ENCODE data around the gene TSEN15. TPM values are rescaled to one million over a fixed set of nuclear protein-coding genes. Genes with fewer than 3 reads are reported as not detected.

Gene TSEN15
- 29.4 TPM for total RNA-seq
- long read RNA-seq, transcript TSEN15-208 (4 exons, 2,219 nt) = minor isoform, 13 of 58 reads
- long read RNA-seq, transcript TSEN15-203 (4 exons, 1,844 nt) = minor isoform, 6 of 58 reads
- long read RNA-seq, transcript TSEN15-216 (5 exons, 1,986 nt) = major isoform, 35 of 58 reads
- long read RNA-seq, partial matches to known transcripts = 0 of 58 reads
- long read RNA-seq, other reads (novel, unspliced or antisense) = 1 of 58 reads

- Histone ChIP-seq H3K9me3 (replicated peaks) (no peaks in the 10 kb centered on the region), H3K27ac (replicated peaks) (peak within 1 kb of the TSS; percentile 94), H3K4me3 (peak within 1 kb of the TSS; percentile 91), H3K4me1 (peaks cover 39% of the 10 kb centered on the region), H3K27me3 (ENCODE audit: low read depth) (no peaks in the 10 kb centered on the region), H3K36me3 (peaks cover 16% of the 10 kb centered on the region)
- intact Hi-C loops (cut with micrococcal nuclease) = no loop called here
- DNase-seq = peak; percentile 81
- no peak for TF ChIP-seq CTCF (IDR thresholded peaks at IDR 0.05; ENCODE audit: borderline replicate concordance)
Observed at GRCh38 chr1:184051485-184052193, at the start of gene TSEN15. TSEN15 (plus strand) TSS chr1:184051730; CDS start chr1:184051756, 26 bp downstream.

- Histone ChIP-seq H3K27me3 (ENCODE audit: low read depth) (no peaks in the 10 kb centered on the region), H3K4me1 (peaks cover 11% of the 10 kb centered on the region), H3K9me3 (replicated peaks) (no peaks in the 10 kb centered on the region), H3K36me3 (no peaks in the 10 kb centered on the region), H3K27ac (replicated peaks) (peak overlapping the region; percentile 36), H3K4me3 (no peak overlapping the region)
- TF ChIP-seq CTCF (IDR thresholded peaks at IDR 0.05; ENCODE audit: borderline replicate concordance) = no peak
- intact Hi-C loops (cut with micrococcal nuclease) = no loop called here
- DNase-seq = no peak
Observed at GRCh38 chr1:184002071-184002470, 49.5 kb upstream of the TSEN15 start.

DNA sequence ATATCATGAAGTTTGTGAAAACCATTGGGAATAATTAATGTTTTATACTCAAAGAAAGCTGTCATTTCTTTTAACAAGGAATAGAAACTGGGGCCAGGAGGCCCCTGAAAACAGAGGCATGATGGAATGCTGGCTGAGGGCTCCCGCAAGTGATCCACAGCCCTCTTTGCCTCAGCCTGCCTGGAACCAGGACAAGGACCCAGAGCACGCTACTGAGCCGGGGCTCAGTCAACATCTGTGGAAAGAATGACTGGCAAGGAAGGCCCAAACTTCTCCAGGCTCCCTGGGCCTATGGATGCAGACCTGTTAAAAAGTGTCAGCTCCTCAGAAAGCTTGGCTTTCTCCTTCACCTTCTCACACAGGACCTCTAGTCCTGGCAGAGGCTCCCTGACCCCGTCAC is 46.6 kb upstream of the TSEN15 start:
- Histone ChIP-seq H3K36me3 (no peaks in the 10 kb centered on the region), H3K9me3 (replicated peaks) (no peaks in the 10 kb centered on the region), H3K27me3 (ENCODE audit: low read depth) (no peaks in the 10 kb centered on the region), H3K4me1 (peaks cover 11% of the 10 kb centered on the region), H3K27ac (replicated peaks) (no peak overlapping the region), H3K4me3 (no peak overlapping the region)
- no peak for DNase-seq
- intact Hi-C loops (cut with micrococcal nuclease) = no loop called here
- no peak for TF ChIP-seq CTCF (IDR thresholded peaks at IDR 0.05; ENCODE audit: borderline replicate concordance)

DNA sequence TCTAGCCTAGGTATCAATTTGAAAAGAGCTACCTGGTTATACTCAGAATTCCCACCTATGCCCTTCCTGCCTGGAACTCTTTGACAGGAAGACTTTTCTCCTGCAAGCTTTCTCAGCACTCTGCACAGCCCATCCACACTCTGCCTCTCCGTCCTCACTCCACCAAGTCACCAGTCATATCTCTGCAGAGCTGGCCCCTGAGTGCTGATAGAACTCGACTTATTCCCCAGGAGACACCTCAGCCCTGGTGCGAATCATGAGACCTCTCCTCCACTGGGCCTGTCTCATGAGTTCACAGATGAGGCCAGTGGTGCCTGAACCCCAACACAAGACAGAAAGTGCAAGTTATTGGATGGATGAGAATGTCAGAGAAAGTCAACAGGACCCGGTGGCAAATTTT is 46.0 kb upstream of the TSEN15 start:
- TF ChIP-seq CTCF (IDR thresholded peaks at IDR 0.05; ENCODE audit: borderline replicate concordance) = no peak
- Histone ChIP-seq H3K4me1 (peaks cover 11% of the 10 kb centered on the region), H3K27ac (replicated peaks) (no peak overlapping the region), H3K4me3 (no peak overlapping the region), H3K36me3 (no peaks in the 10 kb centered on the region), H3K27me3 (ENCODE audit: low read depth) (no peaks in the 10 kb centered on the region), H3K9me3 (replicated peaks) (no peaks in the 10 kb centered on the region)
- intact Hi-C loops (cut with micrococcal nuclease) = no loop called here
- no peak for DNase-seq

- Histone ChIP-seq H3K36me3 (no peaks in the 10 kb centered on the region), H3K4me3 (no peak overlapping the region), H3K27ac (replicated peaks) (no peak overlapping the region), H3K27me3 (ENCODE audit: low read depth) (no peaks in the 10 kb centered on the region), H3K9me3 (replicated peaks) (no peaks in the 10 kb centered on the region), H3K4me1 (no peaks in the 10 kb centered on the region)
- no peak for DNase-seq
- intact Hi-C loops (cut with micrococcal nuclease) = no loop called here
- no peak for TF ChIP-seq CTCF (IDR thresholded peaks at IDR 0.05; ENCODE audit: borderline replicate concordance)
Observed at GRCh38 chr1:184010788-184011187, 40.7 kb upstream of the TSEN15 start.
